Testis (tissue), 2 donors: ENCODE results near the gene DENND6B.

Experiments used
- POLR2A ChIP-seq: fragments of 450-650 bp; IDR thresholded peaks from one replicate; pipeline ENCODE4 v1.6.1; 2017; ENCODE audit warnings: antibody characterized with exemption, mild to moderate bottlenecking, moderate library complexity
- TF ChIP-seq, protein P1 (sequence below), 3 experiments: fragments of 450-650 bp in 2 of 3; fragments of 200-600 bp in 1 of 3; sonication (generic) in 1 of 3; IDR thresholded peaks; one replicate each; pipeline ENCODE4 v1.5.1; 2016 to 2019; ENCODE audit warnings: antibody characterized with exemption in 3 of 3, mild to moderate bottlenecking in 2 of 3, moderate library complexity in 1 of 3

DNA sequence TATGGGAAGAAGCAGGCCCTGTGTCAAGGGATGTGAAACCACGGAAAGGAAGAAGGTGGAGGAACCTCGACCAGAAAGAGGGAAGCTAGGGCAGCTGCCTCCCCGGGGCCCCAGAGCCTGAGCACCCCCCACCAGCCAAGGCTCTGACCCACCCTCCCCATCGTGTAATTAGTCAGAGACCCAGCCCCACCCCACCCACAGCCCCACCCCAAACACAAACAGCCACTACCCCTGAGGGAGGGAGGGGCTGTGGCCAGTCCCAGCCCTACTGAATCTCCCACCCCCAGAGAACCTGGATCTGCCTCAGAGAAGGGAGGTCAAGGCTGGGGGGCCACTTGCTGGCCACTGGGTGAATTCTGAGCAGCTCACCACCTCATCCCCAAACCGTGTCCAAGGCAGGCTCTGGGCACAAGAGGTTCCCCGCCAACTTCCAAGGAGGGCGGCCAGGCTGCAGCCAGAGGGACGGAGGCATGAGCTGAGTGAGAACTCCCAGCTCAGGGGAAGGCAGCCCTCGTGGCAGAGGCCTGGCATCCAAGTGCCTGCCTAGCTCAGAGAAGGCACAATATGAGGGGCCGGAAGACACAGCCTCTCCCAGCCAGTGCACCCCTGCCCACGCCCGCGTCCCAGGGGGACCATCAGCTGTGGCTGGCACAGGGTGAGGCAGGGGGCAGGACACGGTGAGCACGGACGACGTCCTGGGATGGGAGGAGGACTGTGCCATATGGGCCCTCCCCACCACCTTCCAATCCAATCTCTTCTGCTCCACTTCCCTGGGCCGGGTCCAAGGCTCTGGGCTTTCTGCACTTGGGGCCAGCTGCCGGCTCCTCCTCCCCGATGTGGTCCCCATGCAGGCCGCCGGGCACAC, 22.1 kb downstream of the DENND6B start:
- TF ChIP-seq, protein P1, sequence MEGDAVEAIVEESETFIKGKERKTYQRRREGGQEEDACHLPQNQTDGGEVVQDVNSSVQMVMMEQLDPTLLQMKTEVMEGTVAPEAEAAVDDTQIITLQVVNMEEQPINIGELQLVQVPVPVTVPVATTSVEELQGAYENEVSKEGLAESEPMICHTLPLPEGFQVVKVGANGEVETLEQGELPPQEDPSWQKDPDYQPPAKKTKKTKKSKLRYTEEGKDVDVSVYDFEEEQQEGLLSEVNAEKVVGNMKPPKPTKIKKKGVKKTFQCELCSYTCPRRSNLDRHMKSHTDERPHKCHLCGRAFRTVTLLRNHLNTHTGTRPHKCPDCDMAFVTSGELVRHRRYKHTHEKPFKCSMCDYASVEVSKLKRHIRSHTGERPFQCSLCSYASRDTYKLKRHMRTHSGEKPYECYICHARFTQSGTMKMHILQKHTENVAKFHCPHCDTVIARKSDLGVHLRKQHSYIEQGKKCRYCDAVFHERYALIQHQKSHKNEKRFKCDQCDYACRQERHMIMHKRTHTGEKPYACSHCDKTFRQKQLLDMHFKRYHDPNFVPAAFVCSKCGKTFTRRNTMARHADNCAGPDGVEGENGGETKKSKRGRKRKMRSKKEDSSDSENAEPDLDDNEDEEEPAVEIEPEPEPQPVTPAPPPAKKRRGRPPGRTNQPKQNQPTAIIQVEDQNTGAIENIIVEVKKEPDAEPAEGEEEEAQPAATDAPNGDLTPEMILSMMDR (IDR thresholded peaks at IDR 0.05), result no peak
- TF ChIP-seq POLR2A, result no peak
